Inflammatory macrophage treated with lipopolysaccharide for 1 hour (primary cell): Measurements from ENCODE around the gene HCFC1.

Source experiments
- DNase-seq, 2 donors: peaks; one replicate each; pipeline ENCODE4 v3.0.0-alpha.2; 2020 to 2022

The HCFC1 gene

GRCh38 chrX:153971450-153972367, at the start of gene HCFC1:
TSS of gene HCFC1 (minus strand) at chrX:153971818. CDS start at chrX:153970840, 978 bp downstream.
- DNase-seq: peak; percentile 84 to 87

GRCh38 chrX:154021131-154021611, 49.6 kb upstream of the HCFC1 start:
- DNase-seq: peak; percentile 39 to 68

GRCh38 chrX:154020536-154021115, 49.0 kb upstream of the HCFC1 start:
- DNase-seq: peak; percentile 66 to 76

GRCh38 chrX:154019633-154020528, 48.3 kb upstream of the HCFC1 start, which contains the start of gene IRAK1:
TSS of gene IRAK1 (minus strand) at chrX:154019902. CDS start at chrX:154019812, 90 bp downstream.
- DNase-seq: peak; percentile 59 to 62

GRCh38 chrX:154019061-154019621, 47.5 kb upstream of the HCFC1 start:
- no peak for DNase-seq

DNA sequence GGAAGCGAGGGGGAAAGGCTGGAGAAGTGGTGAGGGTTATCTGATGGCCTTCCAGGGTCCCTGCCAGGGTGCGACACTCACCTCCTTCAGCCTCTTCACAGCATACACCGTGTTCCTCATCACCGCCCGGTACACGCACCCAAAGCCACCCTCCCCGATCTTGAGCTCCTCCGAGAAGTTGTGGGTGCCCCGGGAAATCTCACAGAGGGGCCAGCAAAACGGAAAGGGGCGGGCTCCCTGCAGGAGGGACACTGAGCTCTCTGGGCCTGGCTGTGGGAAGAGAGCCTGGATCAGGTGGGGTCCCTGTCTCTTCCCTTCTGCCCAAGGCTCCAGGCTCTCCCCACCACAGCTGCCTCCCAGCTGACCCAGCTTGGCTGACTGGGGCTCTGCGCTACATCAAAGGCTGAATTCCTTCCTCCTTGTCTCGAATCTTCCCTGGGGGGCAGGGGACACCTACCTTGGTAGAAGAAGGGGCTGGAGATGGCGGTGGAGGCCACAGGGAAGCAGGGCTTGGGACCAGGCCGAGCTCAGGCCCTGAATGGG, 47.0 kb upstream of the HCFC1 start:
- no peak for DNase-seq

GRCh38 chrX:154017766-154018517, 46.3 kb upstream of the HCFC1 start:
- DNase-seq: no peak

DNA sequence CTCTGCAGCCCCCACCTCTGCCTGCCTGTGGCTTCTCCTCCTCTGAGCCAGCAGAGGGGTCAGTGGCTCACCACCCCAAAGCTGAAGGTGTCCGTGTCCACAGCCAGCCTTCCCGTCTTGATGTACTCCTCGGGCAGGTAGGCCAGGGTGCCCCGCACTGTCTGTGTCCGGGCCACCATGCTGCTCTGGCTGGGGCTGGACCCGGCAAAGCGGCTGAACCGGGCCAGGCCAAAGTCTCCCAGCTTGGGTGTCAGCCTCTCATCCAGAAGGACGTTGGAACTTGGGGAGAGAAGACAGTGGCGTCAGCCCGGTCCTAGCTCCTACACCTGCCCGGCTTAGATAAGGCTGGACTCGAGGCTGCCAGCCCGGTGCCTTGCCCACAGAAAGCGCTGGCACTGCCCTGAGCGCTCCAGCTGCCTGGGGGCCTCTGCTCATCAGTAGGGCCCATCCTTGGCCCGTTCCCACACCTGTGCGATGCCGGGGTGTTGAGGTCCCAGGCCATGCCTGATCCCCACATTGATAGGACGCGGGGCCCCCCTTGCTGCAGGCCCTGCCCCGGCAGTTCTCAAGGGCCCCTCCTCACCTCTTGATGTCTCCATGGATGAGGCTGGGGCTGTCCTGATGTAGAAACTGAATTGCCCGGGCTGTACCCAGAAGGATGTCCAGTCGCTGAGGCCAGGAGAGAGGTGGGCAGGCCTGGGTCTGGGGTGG, 44.9 kb upstream of the HCFC1 start:
- DNase-seq: no peak

DNA sequence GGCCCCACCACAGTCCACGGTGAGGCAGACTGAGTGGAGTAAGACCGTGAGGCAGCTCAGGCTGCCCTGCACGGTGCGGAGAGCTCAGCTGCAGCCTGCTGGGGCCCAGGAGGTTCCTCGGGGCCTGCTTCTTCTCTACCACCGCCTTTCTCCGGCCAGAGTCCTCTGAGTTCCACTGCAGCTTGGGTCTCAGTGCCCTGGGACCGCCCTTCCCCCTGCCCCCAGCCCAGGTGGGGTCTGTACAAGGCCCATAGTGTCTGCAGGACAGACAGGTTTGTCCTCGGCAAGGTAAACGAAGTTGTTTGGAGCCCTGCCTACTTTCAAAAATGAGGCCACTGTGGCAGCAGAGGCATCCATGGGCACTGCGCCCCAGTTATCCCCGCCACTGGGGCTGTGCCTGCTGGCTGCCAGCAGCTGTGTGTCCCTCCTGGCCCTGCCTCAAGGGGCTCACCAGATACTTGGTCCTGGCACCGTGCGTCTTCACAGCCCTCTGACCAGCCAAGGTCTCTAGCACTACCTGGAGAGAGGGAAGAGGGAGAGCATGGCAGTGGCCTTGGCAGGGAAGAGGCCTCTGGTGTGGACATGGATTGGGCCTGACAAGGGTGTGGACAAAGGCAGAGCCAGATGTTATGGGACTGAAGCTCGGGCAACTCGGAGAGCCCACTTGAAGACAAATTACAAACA, 44.1 kb upstream of the HCFC1 start:
- no peak for DNase-seq

DNA sequence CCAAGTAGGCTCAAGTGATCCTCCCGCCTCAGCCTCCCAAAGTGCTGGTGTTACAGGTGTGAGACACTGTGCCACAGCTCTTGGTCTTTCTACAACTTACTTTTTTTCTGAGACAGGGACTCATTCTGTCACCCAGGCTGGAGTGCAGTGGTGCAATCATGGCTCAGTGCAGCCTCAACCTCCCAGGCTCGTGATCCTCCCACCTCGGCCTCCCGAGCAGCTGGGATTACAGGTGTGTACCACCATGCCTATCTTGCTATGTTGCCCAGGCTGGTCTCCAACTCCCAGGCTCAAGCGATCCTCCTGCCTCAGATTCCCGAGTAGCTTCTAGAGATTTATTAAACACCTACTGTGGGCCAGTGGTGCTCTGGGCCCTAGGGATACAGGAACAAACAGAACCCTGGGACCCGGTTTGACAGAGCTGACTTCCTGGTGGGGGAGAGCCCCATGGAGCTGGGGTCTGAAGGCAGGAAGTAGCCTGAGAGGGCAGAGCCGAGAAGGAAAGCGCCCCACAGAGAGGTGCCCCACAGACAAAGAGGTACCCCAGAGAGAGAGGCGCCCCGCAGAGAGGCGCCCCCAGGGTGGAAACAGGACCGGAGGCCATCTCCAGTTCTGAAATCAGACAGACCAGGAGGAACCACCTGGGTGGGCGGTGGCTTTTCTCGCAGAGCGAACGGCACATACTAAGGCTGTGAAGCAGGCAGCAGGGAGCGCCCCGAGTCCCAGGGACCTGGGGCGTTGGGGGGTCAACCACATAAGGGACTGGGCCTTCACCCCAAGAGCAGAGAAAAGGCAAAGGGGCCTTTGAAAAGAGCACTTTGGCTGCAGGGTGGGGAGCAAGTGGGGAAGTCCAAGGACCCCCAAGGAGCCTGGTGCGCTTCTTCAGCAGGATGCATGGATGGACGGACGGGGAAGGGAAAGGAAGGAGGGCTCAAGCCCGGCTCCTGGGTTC, 43.1 kb upstream of the HCFC1 start:
- DNase-seq: no peak

DNA sequence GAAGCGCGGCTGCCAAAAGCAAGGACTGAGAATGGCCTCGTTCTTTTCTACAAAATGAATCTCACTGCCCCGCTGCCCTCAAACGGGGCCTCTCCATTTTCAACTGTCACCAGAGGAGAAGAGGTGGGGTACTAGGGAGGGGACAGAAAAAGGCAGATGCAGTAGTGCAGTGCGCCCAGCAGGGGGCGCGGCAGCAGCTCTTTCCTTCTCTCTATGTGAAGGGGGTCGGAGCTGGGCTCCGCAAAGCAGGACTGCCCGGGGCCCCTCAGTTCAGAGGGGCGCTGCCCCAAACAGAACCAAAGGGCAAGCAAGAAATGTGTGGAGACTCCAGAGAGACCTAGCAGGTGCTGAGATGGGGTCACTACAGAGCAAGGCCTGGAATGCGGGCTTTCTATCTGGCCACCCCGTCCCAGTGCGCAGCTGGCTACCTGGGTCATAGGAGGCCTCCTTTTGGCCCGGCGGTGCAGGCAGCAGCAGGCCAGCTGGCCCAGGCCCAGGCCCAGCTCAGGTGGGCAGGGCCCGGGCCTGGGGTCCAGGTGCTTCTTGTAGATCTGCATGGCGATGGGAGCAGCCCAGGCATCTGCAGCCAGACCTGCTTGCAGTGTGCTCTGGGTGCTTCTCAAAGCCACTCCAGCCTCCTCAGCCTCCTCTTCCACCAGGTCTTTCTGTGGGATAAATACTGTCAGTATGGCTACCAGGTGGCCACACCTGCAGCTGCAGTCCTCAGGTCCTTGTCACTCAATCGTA, 42.2 kb upstream of the HCFC1 start:
- peak in 1 of 2 donors; percentile 41 for DNase-seq

DNA sequence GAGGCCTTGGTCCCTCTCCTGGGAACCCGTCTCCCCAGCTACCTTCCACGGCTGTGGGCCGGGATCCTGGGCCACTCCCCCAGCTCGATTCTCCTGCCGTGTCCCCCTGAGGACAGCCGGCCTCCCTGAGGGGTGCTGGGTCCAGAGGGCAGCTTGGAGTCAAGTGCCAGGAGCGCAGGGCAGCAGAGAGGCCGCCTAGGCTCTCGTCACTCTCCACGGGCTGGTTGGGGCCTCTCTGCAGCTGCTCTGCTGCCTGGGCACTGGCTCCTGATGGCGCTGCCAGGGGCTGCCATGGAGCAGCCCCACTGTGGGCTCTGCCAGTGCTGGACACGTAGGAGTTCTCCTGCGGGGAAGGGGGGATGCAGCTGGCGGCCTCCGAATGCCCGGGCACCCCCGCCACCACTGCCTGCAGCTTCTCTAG, 41.4 kb upstream of the HCFC1 start:
- no peak for DNase-seq

GRCh38 chrX:154012336-154012991, 40.8 kb upstream of the HCFC1 start:
- no peak for DNase-seq

- DNase-seq: no peak
Measured at GRCh38 chrX:154011376-154012335, 40.0 kb upstream of the HCFC1 start.

DNA sequence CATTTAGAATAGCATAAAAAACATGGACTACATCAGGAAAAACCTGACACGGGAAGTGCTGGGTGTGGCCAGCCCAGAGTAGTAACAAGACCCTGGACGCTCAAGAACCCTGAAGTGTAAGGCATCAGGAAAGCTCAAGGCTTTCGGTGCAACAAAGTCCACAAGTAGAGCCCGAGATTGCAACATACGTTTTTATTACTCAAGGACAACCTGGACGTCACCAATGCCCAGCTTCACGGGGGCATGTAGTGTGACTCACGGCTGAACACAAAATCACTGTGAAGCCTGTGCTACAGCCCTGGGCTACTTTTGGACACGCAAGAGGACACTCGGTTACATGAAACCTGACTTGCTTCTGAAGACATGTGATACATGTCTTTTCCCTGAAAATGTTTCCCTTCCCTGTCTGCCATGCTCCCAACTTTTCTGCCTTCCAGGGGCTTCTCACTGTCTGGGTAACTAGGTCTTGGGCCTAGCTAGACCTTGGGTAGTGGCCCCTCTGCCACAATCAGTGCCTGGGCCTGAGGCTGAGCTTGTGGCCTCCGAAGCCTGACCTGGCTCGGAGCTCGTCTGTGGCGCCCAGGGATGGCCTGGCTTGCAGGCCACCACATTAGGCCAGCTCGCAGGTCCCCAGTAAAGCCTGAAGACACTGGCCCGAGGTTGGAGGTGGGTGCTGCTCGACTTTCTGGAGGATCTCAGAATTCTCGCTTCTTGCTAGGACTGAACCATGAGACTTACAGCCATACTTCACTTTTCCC, 38.9 kb upstream of the HCFC1 start:
- peak; percentile 79 to 84 for DNase-seq

DNA sequence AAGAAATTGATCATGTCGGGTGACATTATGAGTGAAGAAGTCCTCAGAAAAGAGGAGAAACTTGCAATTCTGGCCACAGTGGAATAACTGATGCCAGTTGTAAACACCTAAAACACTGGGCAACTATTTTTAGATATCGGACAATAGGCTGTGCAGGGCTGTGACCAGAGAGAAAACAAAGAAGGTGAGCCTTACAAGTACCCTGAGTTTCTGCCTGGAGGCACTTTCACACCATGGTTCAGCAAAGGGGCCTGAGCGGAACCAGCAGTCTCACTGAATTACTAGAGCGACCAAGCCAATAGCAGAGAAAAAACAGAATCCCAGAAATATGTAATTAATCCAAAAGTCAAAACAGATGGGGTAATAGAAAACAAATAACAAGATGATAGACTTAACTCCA, 36.9 kb upstream of the HCFC1 start:
- no peak for DNase-seq
